GM18870 (cell line): ENCODE results near the gene TSSK6.

Source experiments
- ATAC-seq: cut with Tn5 transposase; IDR thresholded peaks from one replicate; pipeline ENCODE4 v1.9.1; 2021; ENCODE audit warnings: moderate library complexity; ENCODE audit not compliant: unreplicated experiment

Gene TSSK6

GRCh38 chr19:19544954-19545591, 29.7 kb upstream of the TSSK6 start:
- ATAC-seq, result no peak

DNA sequence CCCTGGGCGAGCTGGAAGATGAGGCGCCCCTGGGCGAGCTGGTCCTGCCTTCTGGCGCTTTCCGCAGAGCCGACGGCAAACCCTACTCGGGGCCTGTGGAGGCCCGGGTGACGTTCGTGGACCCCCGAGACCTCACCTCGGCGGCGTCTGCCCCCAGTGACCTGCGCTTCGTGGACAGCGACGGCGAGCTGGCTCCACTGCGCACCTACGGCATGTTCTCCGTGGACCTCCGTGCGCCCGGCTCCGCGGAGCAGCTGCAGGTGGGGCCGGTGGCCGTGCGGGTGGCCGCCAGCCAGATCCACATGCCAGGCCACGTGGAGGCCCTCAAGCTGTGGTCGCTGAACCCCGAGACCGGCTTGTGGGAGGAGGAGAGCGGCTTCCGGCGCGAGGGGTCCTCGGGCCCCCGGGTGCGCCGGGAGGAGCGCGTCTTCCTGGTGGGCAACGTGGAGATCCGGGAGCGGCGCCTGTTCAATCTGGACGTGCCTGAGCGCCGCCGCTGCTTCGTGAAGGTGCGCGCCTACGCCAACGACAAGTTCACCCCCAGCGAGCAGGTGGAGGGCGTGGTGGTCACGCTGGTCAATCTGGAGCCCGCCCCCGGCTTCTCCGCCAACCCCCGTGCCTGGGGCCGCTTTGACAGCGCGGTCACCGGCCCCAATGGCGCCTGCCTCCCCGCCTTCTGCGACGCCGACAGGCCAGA, 29.1 kb upstream of the TSSK6 start:
- ATAC-seq, result no peak

DNA sequence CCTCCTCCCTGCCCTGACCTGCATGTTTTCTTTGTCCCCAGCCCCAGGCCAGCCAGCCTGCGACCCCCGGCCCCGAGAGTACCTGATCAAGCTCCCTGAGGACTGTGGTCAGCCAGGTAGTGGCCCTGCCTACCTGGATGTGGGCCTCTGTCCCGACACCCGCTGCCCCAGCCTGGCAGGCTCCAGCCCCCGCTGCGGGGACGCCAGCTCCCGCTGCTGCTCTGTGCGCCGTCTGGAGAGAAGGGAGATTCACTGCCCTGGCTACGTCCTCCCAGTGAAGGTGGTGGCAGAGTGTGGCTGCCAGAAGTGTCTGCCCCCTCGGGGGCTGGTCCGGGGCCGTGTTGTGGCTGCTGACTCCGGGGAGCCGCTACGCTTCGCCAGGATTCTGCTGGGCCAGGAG, 28.3 kb upstream of the TSSK6 start:
- no peak for ATAC-seq

DNA sequence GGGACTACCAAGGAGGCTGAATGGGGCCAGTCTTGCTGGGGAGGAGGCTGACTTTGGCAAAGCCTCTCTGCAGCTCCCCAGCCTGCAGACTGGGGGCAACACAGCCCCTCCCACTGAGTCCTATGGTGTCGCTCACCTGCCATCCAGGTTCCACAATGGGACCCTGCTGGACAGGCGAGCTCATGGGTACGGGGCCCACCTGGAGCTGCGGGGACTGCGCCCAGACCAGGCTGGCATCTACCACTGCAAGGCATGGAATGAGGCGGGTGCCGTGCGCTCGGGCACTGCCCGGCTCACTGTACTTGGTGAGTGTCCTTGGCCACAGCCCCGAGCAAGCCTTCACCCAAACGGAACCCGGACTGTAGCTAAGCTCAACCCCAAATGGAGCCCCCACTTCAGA, 27.8 kb upstream of the TSSK6 start:
- no peak for ATAC-seq

- ATAC-seq, result no peak
Measured at GRCh38 chr19:19542507-19542906, 27.2 kb upstream of the TSSK6 start.

- no peak for ATAC-seq
Measured at GRCh38 chr19:19541616-19542015, 26.3 kb upstream of the TSSK6 start.

DNA sequence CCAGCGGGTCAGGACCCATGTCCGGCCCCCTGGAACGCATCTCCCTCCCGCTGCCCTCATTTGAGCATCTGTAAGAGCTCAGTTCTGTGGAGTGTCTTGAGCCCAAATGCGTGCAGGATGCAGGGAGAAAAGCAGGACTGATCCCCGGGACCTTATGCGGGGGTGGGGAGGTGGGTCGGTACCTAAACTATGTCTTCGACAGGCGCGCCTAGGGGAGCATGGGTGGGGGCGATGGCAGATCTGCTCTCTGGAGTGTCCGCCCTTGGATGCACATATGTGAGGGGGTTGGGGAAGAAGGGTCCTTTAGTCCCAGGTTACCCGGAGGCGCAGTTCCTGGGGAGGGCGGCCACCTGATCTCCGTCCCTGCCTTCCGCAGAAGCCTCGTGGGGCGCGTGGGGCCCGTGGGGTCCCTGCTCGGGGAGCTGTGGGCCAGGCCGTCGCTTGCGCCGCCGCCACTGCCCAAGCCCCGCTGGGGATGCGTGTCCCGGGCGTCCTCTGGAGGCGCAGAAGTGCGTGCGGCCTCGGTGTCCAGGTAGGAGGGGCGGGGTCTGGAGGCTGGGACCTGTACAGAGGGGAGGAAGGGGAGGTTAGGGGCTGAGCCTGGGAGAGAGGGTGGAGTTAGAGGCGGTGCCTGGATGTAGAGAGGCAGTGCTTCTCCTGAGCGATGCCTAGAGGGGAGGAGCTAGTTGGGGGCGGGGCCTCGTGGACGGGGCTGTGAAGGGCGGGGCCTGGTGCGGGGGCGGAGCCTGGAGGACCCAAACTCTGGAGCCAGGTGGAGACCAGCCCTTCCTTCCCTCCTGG, 25.6 kb upstream of the TSSK6 start:
- ATAC-seq, result no peak

DNA sequence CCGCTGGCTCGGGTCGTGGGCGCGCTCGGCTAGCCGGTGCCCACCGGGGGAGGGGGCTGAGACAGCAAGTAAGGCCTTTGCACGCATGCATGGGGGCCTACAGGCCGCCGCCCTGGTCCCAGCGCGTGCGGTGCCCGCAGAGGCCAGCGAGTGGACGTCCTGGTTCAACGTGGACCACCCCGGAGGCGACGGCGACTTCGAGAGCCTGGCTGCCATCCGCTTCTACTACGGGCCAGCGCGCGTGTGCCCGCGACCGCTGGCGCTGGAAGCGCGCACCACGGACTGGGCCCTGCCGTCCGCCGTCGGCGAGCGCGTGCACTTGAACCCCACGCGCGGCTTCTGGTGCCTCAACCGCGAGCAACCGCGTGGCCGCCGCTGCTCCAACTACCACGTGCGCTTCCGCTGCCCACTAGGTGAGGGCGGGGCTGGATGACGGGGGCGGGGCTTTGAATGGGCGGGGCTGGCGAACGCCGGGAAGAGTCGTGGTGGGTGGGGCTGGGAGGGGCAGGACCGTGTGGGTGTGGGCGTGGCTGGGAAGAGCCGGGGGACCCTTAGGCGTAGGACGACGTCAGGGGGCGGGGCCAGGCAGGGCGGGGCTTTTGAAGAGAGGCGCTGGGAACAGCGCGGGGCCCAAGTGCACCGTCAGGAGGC, 24.8 kb upstream of the TSSK6 start:
- no peak for ATAC-seq

GRCh38 chr19:19539698-19540063, 24.3 kb upstream of the TSSK6 start:
- no peak for ATAC-seq

- ATAC-seq, result no peak
Measured at GRCh38 chr19:19538785-19539166, 23.4 kb upstream of the TSSK6 start.

DNA sequence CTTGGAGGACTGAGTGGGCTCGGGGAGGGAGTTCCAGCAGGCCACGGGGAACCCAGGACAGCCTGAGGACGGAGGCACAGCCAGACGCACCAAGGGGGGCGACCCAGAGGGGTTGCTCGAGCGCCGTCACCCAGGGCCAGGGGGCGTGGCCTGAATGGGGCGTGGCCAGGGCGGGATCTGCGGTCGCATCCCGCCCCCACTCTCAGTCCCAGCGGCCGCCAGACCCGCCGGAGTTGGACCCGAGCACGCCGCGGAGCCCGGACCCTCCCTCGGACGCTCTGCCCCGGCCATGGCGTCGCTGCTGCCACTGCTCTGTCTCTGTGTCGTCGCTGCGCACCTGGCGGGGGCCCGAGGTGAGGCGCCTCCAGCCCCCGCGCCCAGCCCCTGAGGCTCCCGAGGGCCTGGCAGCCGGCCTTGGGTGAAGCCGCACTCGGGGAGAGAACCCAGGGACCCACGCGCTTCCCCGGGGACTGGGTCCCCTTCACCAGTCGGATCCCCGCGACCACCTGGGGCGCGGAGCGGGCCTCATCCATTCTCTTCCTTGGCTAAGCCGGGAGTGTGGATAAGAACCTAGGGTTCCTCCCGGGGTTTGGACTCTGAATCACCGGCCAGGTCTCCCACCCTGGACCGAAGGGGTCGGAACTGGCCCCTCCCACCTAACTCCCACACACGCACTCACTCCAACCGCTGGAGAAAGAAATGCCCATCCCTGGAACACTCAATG, 22.9 kb upstream of the TSSK6 start, which contains the start of gene CILP2:
Gene CILP2, plus strand, starts transcription at position 205 of the 724 bp plus-strand sequence. Its CDS starts 85 bp downstream, at position 290.
- no peak for ATAC-seq

DNA sequence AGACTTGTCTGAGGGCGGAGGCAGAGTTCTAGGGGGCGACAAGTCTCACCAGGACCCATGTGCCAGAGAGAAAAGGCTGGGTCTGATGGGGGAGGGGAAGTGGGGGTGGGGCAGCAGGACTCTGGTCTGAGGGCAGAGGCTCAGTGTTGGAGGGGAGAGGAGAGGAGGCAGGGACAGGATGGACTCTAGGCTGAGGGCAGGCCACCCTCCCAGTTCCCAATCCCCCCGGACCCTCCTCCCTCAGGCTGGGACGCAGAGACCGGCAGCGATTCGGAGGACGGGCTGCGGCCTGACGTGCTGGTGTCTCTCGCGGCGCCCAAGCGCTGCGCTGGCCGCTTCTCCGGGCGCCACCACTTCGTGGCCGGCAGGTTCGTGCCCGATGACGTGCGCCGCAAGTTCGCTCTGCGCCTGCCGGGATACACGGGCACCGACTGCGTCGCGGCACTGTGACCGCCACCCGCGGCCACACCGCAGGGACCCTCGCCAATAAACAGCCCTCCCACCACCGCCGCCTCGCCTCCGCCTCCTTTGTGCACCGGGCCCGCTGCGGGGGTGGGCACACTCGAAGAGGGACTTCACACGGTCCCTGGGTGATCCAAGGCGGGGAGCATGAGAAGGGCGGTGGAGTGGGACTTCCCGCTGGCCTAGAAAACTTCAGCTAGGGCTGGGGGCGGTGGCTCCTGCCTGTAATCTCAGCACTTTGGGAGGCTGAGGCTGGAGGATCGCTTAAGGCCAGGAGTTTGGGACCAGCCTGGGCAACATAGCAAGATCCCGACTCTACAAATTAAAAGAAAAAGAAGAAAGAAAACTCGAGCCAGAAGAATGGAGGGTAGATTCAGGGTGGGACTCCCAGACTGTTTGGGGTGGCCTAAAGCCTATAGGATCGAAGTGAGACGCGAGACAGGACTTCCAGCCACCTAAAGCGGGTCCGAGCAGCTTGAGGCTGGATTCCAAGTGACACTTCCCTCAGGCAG, 22.0 kb upstream of the TSSK6 start:
- no peak for ATAC-seq

DNA sequence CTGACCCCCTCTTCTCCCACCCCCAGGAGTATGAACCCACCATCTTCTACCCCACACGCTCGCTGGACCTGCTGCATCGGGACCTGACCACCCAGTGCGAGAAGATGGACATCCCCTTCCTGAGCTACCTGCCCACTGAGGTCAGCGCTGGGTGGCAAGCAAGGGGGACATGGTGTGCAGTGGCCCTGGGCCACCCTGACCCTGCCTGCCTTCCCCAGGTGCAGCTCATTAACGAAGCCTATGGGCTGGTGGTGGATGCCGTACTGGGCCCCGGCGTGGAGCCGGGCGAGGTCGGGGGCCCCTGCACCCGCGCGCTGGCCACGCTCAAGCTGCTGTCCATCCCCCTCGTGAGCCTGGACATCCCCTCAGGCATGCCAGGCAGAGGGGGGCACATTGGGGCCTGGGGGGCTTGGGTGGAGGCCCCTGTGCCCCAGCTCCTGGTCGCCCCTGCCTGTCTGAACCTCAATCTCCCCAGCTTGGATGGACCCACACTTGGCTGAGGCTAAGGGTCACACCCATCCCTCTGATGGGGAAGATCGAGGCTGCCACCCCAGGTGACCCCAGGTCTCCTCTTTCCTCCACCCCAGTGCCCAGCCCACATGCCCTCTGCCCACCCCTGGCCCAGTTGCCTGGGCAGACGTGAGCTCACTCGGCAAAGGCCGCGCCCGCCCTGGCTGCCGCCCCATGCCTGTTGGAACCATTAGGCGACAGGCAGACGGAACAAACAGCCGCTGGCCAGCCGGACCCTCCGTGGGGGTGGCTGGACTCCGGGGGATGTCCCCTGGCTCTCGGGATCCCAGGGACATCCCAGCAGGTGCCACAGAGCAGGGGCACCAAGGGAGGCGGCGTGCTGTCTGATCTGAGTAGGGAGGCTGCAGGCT, 20.2 kb upstream of the TSSK6 start:
- no peak for ATAC-seq

- no peak for ATAC-seq
Measured at GRCh38 chr19:19534556-19535265, 19.4 kb upstream of the TSSK6 start.

DNA sequence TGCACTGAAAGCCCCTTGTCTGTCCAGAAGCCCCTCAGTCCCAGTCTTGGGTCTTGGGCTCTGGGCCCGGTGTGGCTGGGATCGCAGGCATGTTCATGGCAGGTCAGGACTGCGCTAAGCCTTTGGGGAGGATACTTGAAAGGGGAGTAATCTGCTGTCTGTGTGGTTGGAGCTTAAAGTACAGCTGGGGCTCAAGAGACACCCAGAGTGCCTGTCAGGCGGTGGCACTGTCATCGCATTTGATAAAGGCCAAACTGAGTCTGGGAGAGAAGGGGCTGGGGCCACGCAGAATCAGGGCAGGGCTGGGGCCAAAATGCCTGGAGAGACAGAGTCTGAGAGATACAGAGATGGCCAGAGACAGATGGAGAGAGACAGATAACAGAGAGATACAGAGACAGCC, 18.5 kb upstream of the TSSK6 start:
- ATAC-seq, result no peak

DNA sequence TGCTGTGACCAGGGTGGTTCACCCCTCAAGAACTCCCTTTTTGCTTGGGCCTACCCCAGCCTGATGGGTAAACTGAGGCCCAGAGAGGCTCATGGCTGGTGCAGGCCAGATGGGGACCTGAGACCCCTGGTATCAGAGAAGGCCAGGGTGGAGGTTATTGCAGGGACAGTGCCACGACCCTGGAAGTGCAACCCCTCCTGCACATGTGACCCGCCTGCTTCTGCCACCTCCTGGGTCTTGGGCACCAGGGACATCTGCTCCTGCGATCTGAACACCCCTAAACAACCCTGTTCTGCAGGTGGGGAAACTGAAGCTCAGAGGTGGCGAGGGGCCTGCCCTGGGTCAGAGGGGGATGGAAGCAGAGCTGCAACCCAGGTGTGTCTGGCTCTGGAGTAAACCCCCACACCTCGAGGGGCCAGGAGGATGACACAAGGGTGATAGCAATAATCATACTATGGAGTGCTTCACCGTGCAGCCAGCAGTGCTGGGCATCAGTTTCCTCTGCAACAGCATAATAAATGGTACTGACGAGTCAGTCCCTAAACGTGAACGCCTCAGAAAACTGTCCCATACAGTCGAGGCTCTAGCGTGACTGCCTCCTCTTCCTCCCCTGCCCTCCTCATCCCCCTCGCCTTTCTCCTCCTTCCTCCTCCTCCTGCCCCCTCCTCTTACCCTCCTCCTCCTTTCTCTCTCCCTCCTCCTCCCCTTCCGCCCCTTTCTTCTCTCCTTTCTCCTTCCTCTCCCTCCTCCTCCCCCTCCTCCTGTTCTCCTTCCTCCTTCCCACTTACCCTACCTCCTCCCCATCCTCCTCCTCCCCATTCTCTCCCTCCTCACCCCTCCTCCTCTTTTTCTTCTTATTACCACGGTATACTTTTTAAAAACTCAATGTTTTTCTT, 17.7 kb upstream of the TSSK6 start:
- ATAC-seq, result no peak
